Astrocyte (in vitro differentiated cells and primary cell): ENCODE results near the gene PAM. TPM values are rescaled to one million over a fixed set of nuclear protein-coding genes. Genes with fewer than 3 reads are reported as not detected.

ENCODE experiments used
- DNase-seq: peaks from one replicate; pipeline ENCODE4 v3.0.0-alpha.2; 2010; ENCODE audit warnings: low read depth
- FAIRE-seq: peaks from 2 replicates; lab custom pipeline; 2011; peaks lifted over from hg19 to GRCh38; lab: Jason Lieb, UNC
- H2AFZ ChIP-seq: 2 replicates; pipeline ENCODE4 v1.6.0; 2012; ENCODE audit warnings: low read depth, low read length, inconsistent platforms
- H3K27ac ChIP-seq: 2 replicates; pipeline ENCODE4 v1.5.1; 2011; ENCODE audit warnings: low read depth, low read length, inconsistent platforms
- H3K27me3 ChIP-seq: 2 replicates; pipeline ENCODE4 v1.6.0; 2011; ENCODE audit warnings: low read length, inconsistent platforms; ENCODE audit not compliant: insufficient read depth
- H3K36me3 ChIP-seq: 2 replicates; pipeline ENCODE4 v1.5.1; 2011; ENCODE audit warnings: low read length, inconsistent platforms; ENCODE audit not compliant: insufficient read depth
- H3K4me1 ChIP-seq: 2 replicates; pipeline ENCODE4 v1.5.1; 2011; ENCODE audit warnings: low read length, inconsistent platforms; ENCODE audit not compliant: insufficient read depth
- H3K4me2 ChIP-seq: 2 replicates; pipeline ENCODE4 v1.6.0; 2012; ENCODE audit warnings: low read length, inconsistent platforms
- H3K4me3 ChIP-seq: 2 replicates; pipeline ENCODE4 v1.5.1; 2011; ENCODE audit warnings: low read depth, mild to moderate bottlenecking, low read length, inconsistent platforms; ENCODE audit not compliant: insufficient read depth
- H3K79me2 ChIP-seq: 2 replicates; pipeline ENCODE4 v1.6.0; 2012; ENCODE audit warnings: mild to moderate bottlenecking, low read length, inconsistent platforms; ENCODE audit not compliant: insufficient read depth
- H3K9ac ChIP-seq: 2 replicates; pipeline ENCODE4 v1.6.0; 2012; ENCODE audit warnings: mild to moderate bottlenecking, low read length, inconsistent platforms
- H3K9me3 ChIP-seq: 2 replicates; pipeline ENCODE4 v1.5.1; 2012; ENCODE audit warnings: low read depth, mild to moderate bottlenecking, low read length, inconsistent platforms; ENCODE audit not compliant: insufficient read depth
- H4K20me1 ChIP-seq: 2 replicates; pipeline ENCODE4 v1.6.0; 2012; ENCODE audit warnings: low read length, inconsistent platforms; ENCODE audit not compliant: insufficient read depth
- H3K27ac Mint-ChIP-seq: one replicate; pipeline ENCODE4 v1.8.0; 2021; ENCODE audit warnings: mild to moderate bottlenecking, mixed read lengths; ENCODE audit not compliant: unreplicated experiment
- H3K27me3 Mint-ChIP-seq: one replicate; pipeline ENCODE4 v1.8.0; 2021; ENCODE audit warnings: low read depth, mixed read lengths; ENCODE audit not compliant: unreplicated experiment
- H3K36me3 Mint-ChIP-seq: one replicate; pipeline ENCODE4 v1.8.0; 2021; ENCODE audit warnings: low read depth, mixed read lengths; ENCODE audit not compliant: unreplicated experiment
- H3K4me1 Mint-ChIP-seq: one replicate; pipeline ENCODE4 v1.8.0; 2021; ENCODE audit warnings: low read depth, mixed read lengths; ENCODE audit not compliant: unreplicated experiment
- H3K4me3 Mint-ChIP-seq: one replicate; pipeline ENCODE4 v1.8.0; 2021; ENCODE audit warnings: mild to moderate bottlenecking, moderate library complexity, mixed read lengths; ENCODE audit not compliant: unreplicated experiment
- H3K9me3 Mint-ChIP-seq: one replicate; pipeline ENCODE4 v1.8.0; 2021; ENCODE audit warnings: mild to moderate bottlenecking, mixed read lengths; ENCODE audit not compliant: unreplicated experiment
- CTCF ChIP-seq: IDR thresholded peaks from 2 replicates; pipeline ENCODE4 v1.5.1; 2011; ENCODE audit warnings: low read depth, mild to moderate bottlenecking, inconsistent platforms, low read length, moderate library complexity; ENCODE audit not compliant: insufficient read depth
- EZH2 ChIP-seq: IDR thresholded peaks from 2 replicates; pipeline ENCODE4 v1.6.1; 2012; ENCODE audit warnings: mild to moderate bottlenecking, low read length, inconsistent platforms; ENCODE audit not compliant: insufficient read depth
- total RNA-seq: library from RNA; stranded (reverse); gene quantifications from 2 replicates; pipeline ENCODE4 v1.2.1, GENCODE V29; 2021

Gene PAM
- total RNA-seq, 1 donor from 2014 or later: 301 TPM

DNA sequence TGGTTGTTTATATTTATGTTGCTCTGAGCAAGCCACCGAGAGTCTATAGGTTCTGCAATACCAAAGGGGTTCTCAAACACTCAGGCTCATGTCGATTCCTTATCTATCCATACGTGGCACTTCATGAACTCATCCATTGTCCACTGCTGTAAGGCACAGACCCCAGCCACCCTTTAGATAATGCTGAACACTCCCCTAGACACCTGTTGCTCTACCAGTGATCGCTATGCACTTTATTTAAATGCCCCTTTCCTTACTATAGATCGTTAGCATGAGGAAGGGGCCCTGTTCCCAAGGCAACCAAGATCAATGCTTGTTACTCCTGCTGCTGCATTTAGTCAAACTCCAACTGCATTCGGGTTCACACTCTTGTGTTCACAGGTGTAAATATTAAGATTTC is 171.9 kb downstream of the PAM start:
- TF ChIP-seq CTCF: no peak
- TF ChIP-seq EZH2: no peak
- Histone ChIP-seq H3K4me1 (no peaks in the 10 kb centered on the region), H3K79me2 (no peaks in the 10 kb centered on the region)

GRCh38 chr5:102930244-102930643 is 175.1 kb downstream of the PAM start:
- no peaks in the 10 kb centered on the region for H3K27me3 Mint-ChIP-seq
- Histone ChIP-seq H3K79me2 (no peaks in the 10 kb centered on the region), H3K27me3 (no peaks in the 10 kb centered on the region), H4K20me1 (no peaks in the 10 kb centered on the region), H3K36me3 (peaks cover 2% of the 10 kb centered on the region), H3K4me1 (no peaks in the 10 kb centered on the region), H3K27ac (no peak overlapping the region), H3K4me3 (no peak overlapping the region), H3K9me3 (no peaks in the 10 kb centered on the region), H3K4me2 (no peak overlapping the region), H2AFZ (no peak overlapping the region), H3K9ac (no peak overlapping the region)
- no peak overlapping the region for H3K4me3 Mint-ChIP-seq
- H3K9me3 Mint-ChIP-seq: no peaks in the 10 kb centered on the region
- H3K36me3 Mint-ChIP-seq: peaks cover 12% of the 10 kb centered on the region
- DNase-seq (no peak), FAIRE-seq (no peak)
- no peak overlapping the region for H3K27ac Mint-ChIP-seq
- no peak for TF ChIP-seq CTCF
- no peak for TF ChIP-seq EZH2
- H3K4me1 Mint-ChIP-seq: no peaks in the 10 kb centered on the region

More for the DNA sequence above, 171.9 kb downstream of the PAM start:
- Mint-ChIP-seq H3K4me1 (no peaks in the 10 kb centered on the region), H3K27me3 (no peaks in the 10 kb centered on the region), H3K36me3 (peaks cover 7% of the 10 kb centered on the region), H3K4me3 (no peak overlapping the region), H3K9me3 (no peaks in the 10 kb centered on the region), H3K27ac (no peak overlapping the region)
- Histone ChIP-seq H3K36me3 (peaks cover 6% of the 10 kb centered on the region), H3K4me2 (no peak overlapping the region), H3K9me3 (no peaks in the 10 kb centered on the region), H3K27me3 (no peaks in the 10 kb centered on the region), H3K4me3 (no peak overlapping the region), H4K20me1 (no peaks in the 10 kb centered on the region), H3K9ac (no peak overlapping the region), H3K27ac (no peak overlapping the region), H2AFZ (no peak overlapping the region)
- FAIRE-seq (no peak), DNase-seq (no peak)

GRCh38 chr5:102931085-102931725 is 176.1 kb downstream of the PAM start:
- Histone ChIP-seq H3K36me3 (peaks cover 2% of the 10 kb centered on the region), H3K27ac (no peak overlapping the region), H3K27me3 (no peaks in the 10 kb centered on the region), H3K4me2 (no peak overlapping the region), H3K9ac (no peak overlapping the region), H3K79me2 (no peaks in the 10 kb centered on the region), H2AFZ (no peak overlapping the region), H3K4me1 (no peaks in the 10 kb centered on the region), H4K20me1 (no peaks in the 10 kb centered on the region), H3K9me3 (no peaks in the 10 kb centered on the region), H3K4me3 (no peak overlapping the region)
- no peak for DNase-seq
- TF ChIP-seq CTCF (no peak), EZH2 (no peak)
- Mint-ChIP-seq H3K27me3 (no peaks in the 10 kb centered on the region), H3K36me3 (peaks cover 12% of the 10 kb centered on the region), H3K27ac (no peak overlapping the region), H3K4me1 (no peaks in the 10 kb centered on the region), H3K4me3 (no peak overlapping the region), H3K9me3 (no peaks in the 10 kb centered on the region)
- FAIRE-seq: no peak
